K562 (cell line): ENCODE results near the gene ASCC2. TPM values are rescaled to one million over a fixed set of nuclear protein-coding genes. Genes with fewer than 3 reads are reported as not detected.

Experiments
- CREB3L1 ChIP-seq: fragments of 450-650 bp; IDR thresholded peaks from 2 replicates; pipeline ENCODE4 v1.6.1; 2014; ENCODE audit warnings: low read depth, mild to moderate bottlenecking, moderate library complexity, borderline replicate concordance
- CTCFL ChIP-seq: IDR thresholded peaks from 2 replicates; pipeline ENCODE4 v1.6.1; 2011; ENCODE audit warnings: borderline replicate concordance, low read depth, mild to moderate bottlenecking, moderate library complexity, low read length; ENCODE audit not compliant: insufficient read depth, poor library complexity, severe bottlenecking
- DACH1 ChIP-seq: fragments of 450-650 bp; IDR thresholded peaks from 2 replicates; pipeline ENCODE4 v1.6.1; 2018; ENCODE audit not compliant: partially characterized antibody
- FOXM1 ChIP-seq, 2 experiments: fragments of 450-650 bp in 1 of 2; sonication (generic) in 1 of 2; formaldehyde crosslinking in 1 of 2; IDR thresholded peaks; 2 replicates each; pipeline versions ENCODE4 v1.6.1 to v1.9.0; 2017 to 2022; ENCODE audit warnings: low read depth in 2 of 2, mild to moderate bottlenecking in 2 of 2, missing genetic modification reagents in 1 of 2, moderate library complexity in 1 of 2
- GABPA ChIP-seq: fragments of 200-800 bp; sonication (Bioruptor generic); conservative IDR thresholded peaks from 2 replicates; pipeline ENCODE4 v1.6.1; 2016; ENCODE audit warnings: low read depth, missing genetic modification characterization, missing compliant biosample characterization
- GTF3C2 ChIP-seq: IDR thresholded peaks from 3 replicates; pipeline ENCODE4 v1.6.1; 2011; ENCODE audit warnings: borderline replicate concordance, mild to moderate bottlenecking, moderate library complexity; ENCODE audit not compliant: insufficient read length; ENCODE audit errors: extremely low read depth
- NRF1 ChIP-seq, 2 experiments: fragments of 450-650 bp; IDR thresholded peaks in 1 of 2; conservative IDR thresholded peaks in 1 of 2; 2 replicates each; pipeline ENCODE4 v1.6.1; 2014; ENCODE audit warnings: mild to moderate bottlenecking in 2 of 2
- PHF8 ChIP-seq: fragments of 200-600 bp; sonication (generic); IDR thresholded peaks from 2 replicates; pipeline ENCODE4 v1.6.1; 2012; ENCODE audit warnings: mixed run types, mild to moderate bottlenecking, inconsistent platforms, low read length, moderate library complexity, borderline replicate concordance
- POLR2A ChIP-seq: fragments of 450-650 bp; conservative IDR thresholded peaks from 2 replicates; pipeline ENCODE4 v1.6.1; 2016
- POLR2B ChIP-seq: fragments of 450-650 bp; IDR thresholded peaks from 2 replicates; pipeline ENCODE4 v1.6.1; 2018; ENCODE audit warnings: low read depth; ENCODE audit not compliant: partially characterized antibody
- ZBTB26 ChIP-seq: fragments of 450-650 bp; formaldehyde crosslinking; IDR thresholded peaks from 2 replicates; pipeline ENCODE4 v1.4.0; 2022; ENCODE audit warnings: missing genetic modification characterization
- ZBTB43 ChIP-seq: sonication (generic); formaldehyde crosslinking; IDR thresholded peaks from 2 replicates; pipeline ENCODE4 v1.8.0; 2023; ENCODE audit warnings: mild to moderate bottlenecking, missing genetic modification reagents
- ZBTB7A ChIP-seq: IDR thresholded peaks from 2 replicates; pipeline ENCODE4 v1.6.1; 2011; ENCODE audit warnings: low read depth, mild to moderate bottlenecking, low read length, moderate library complexity, borderline replicate concordance; ENCODE audit not compliant: control insufficient read depth
- ZNF311 ChIP-seq: fragments of 250-450 bp; sonication (Bioruptor Pico); IDR thresholded peaks from 2 replicates; pipeline ENCODE4 v1.4.0; 2020; ENCODE audit warnings: mild to moderate bottlenecking, moderate library complexity
- ZNF76 ChIP-seq: fragments of 250-450 bp; sonication (Bioruptor Pico); IDR thresholded peaks from 2 replicates; pipeline ENCODE4 v1.4.0; 2020; ENCODE audit warnings: mild to moderate bottlenecking, moderate library complexity, borderline replicate concordance
- ZNF766 ChIP-seq: fragments of 200-800 bp; sonication (Bioruptor generic); conservative IDR thresholded peaks from 2 replicates; pipeline ENCODE4 v1.6.1; 2016; ENCODE audit warnings: missing genetic modification characterization, missing compliant biosample characterization
- polyA plus RNA-seq, 8 experiments: library from polyadenylated mRNA; depleted of rRNA in 4 of 8; stranded (reverse) in 5 of 8; unstranded in 3 of 8; fragments of >200 nt; fragmentation: Nextera tagmentation in 2 of 8; fragmentation: Illumina TruSeq in 1 of 8; extraction: Ambion mirVana in 2 of 8; extraction: Trizol in 1 of 8; gene quantifications; 2 replicates each; pipeline versions ENCODE4 v1.2.1 to v1.2.3, GENCODE V29; 2011 to 2014; ENCODE audit warnings: inconsistent platforms in 1 of 8, missing spikeins in 1 of 8
- total RNA-seq, 7 experiments: library from RNA; depleted of rRNA in 6 of 7; stranded (reverse); fragments of >200 nt in 6 of 7; fragmentation: Illumina TruSeq in 2 of 7; extraction: Trizol in 2 of 7; gene quantifications; 2 replicates each; pipeline versions ENCODE4 v1.2.1 to v1.2.3, GENCODE V29; 2011 to 2021; ENCODE audit warnings: low replicate concordance in 1 of 7

The ASCC2 gene
- total and polyA plus RNA-seq, 9 of the 15 experiments (the other 6 are each of a cell fraction or from before 2014, with no cell fraction given), result 4.0 to 46.7 (median 26.8) TPM

GRCh38 chr22:29883045-29883774 lies 45.1 kb upstream of the ASCC2 start, which contains the start of gene MTMR3 (continued):
- TF ChIP-seq ZBTB43 (no peak), ZNF76 (no peak), ZBTB26 (CRISPR knock-in tag) (no peak), ZBTB7A (peak; percentile 90), FOXM1 (IDR thresholded peaks at IDR 0.05; ENCODE audit: low read depth) (no peak), FOXM1 (CRISPR knock-in tag; IDR thresholded peaks at IDR 0.05; ENCODE audit: low read depth) (no peak), CTCFL (peak; percentile 35), POLR2A (peak; percentile 81), POLR2B (peak; percentile 61), ZNF311 (CRISPR knock-in tag) (no peak), DACH1 (no peak), NRF1 (conservative IDR thresholded peaks at IDR 0.05 in 1 of 2, IDR thresholded peaks at IDR 0.05 in 1 of 2) (peak; percentile 90 to 91), ZNF766 (CRISPR knock-in tag) (0 out of 2 replicates have a peak, but pooled peaks have one; percentile 35), PHF8 (peak; percentile 80; the same call in 1 of the 2 replicates), GABPA (tag) (0 out of 2 replicates have a peak, but pooled peaks have one; percentile 36), CREB3L1 (0 out of 2 replicates have a peak, but pooled peaks have one; percentile 42), GTF3C2 (no peak)
